HepG2 (cell line): ENCODE results near the gene PIEZO2. TPM values are rescaled to one million over a fixed set of nuclear protein-coding genes. Genes with fewer than 3 reads are reported as not detected.

Experiments used
- ATAC-seq: fragments of 200-7000 bp; cut with Tn5 transposase; 3 replicates; pipeline ENCODE4 v1.9.1; 2020; ENCODE audit warnings: mild to moderate bottlenecking, moderate library complexity
- BruUV-seq: library from RNA; stranded (reverse); fragments of 400-500 nt; replicated peaks from 2 replicates; lab custom pipeline; 2021; lab: Mats Ljungman, UMichigan
- CTCF ChIA-PET: fragments of 300-600 bp; formaldehyde crosslinking; extraction: SDS; loops from one replicate; lab custom pipeline; 2021; ENCODE audit warnings: low total read pairs, inconsistent platforms, low intra/inter-chr PET ratio; lab: Yijun Ruan, JAX
- POLR2A ChIA-PET: fragments of 350-600 bp; sonication (Branson Sonifier 250); formaldehyde crosslinking; loops from one replicate; lab custom pipeline; 2020; ENCODE audit warnings: antibody characterized with exemption, inconsistent platforms; lab: Yijun Ruan, JAX
- DNase-seq: peaks from one replicate; pipeline ENCODE4 v3.0.0-alpha.2; 2015; ENCODE audit warnings: low spot score
- FAIRE-seq: peaks from 3 replicates; lab custom pipeline; 2011; peaks lifted over from hg19 to GRCh38; lab: Jason Lieb, UNC
- H2AFZ ChIP-seq: one replicate; pipeline ENCODE4 v1.6.1; 2011; ENCODE audit warnings: low read length, inconsistent platforms
- H3K27ac ChIP-seq: fragments of 300-600 bp; 3 replicates; pipeline ENCODE4 v1.8.0; 2011; ENCODE audit warnings: mixed run types, mild to moderate bottlenecking, mixed read lengths, low read length, inconsistent platforms; ENCODE audit not compliant: insufficient read depth; ENCODE audit errors: extremely low read length
- H3K27me3 ChIP-seq, 2 experiments: fragments of 200-600 bp in 1 of 2; 2 replicates in 1 of 2; 3 replicates in 1 of 2; pipeline versions ENCODE4 v1.6.0 to v1.8.0; 2011; ENCODE audit warnings: low read length in 2 of 2, mild to moderate bottlenecking in 2 of 2, moderate library complexity in 2 of 2, inconsistent platforms in 1 of 2; ENCODE audit not compliant: insufficient read depth in 2 of 2, control insufficient read depth in 1 of 2
- H3K36me3 ChIP-seq, 2 experiments: fragments of 200-600 bp in 1 of 2; replicated peaks in 1 of 2; 2 replicates in 1 of 2; 3 replicates in 1 of 2; pipeline versions ENCODE4 v1.5.1 to v1.8.0; 2011; ENCODE audit warnings: low read length in 2 of 2, inconsistent platforms in 1 of 2; ENCODE audit not compliant: insufficient read depth in 2 of 2, control insufficient read depth in 1 of 2
- H3K4me1 ChIP-seq: 2 replicates; pipeline ENCODE4 v1.5.1; 2012; ENCODE audit warnings: low read length, inconsistent platforms; ENCODE audit not compliant: insufficient read depth
- H3K4me2 ChIP-seq: 2 replicates; pipeline ENCODE4 v1.6.0; 2011; ENCODE audit warnings: low read depth, low read length, inconsistent platforms
- H3K4me3 ChIP-seq, 3 experiments: fragments of 200-600 bp in 1 of 3; sonication (generic), shearing (Covaris generic) in 1 of 3; replicated peaks in 1 of 3; 2 replicates each; pipeline ENCODE4 v1.5.1; 2011 to 2016; ENCODE audit warnings: low read length in 3 of 3, inconsistent platforms in 2 of 3, low read depth in 2 of 3, mild to moderate bottlenecking in 2 of 3, control low read depth in 1 of 3, mixed read lengths in 1 of 3; ENCODE audit not compliant: insufficient read depth in 1 of 3
- H3K79me2 ChIP-seq: one replicate; pipeline ENCODE4 v1.6.1; 2011; ENCODE audit warnings: low read length, inconsistent platforms; ENCODE audit not compliant: insufficient read depth
- H3K9ac ChIP-seq: 2 replicates; pipeline ENCODE4 v1.6.0; 2011; ENCODE audit warnings: mild to moderate bottlenecking, low read depth, low read length, inconsistent platforms; ENCODE audit not compliant: insufficient read depth
- H3K9me3 ChIP-seq: 2 replicates; pipeline ENCODE4 v1.5.1; 2012; ENCODE audit warnings: mild to moderate bottlenecking, low read length
- H4K20me1 ChIP-seq: 2 replicates; pipeline ENCODE4 v1.6.0; 2011; ENCODE audit warnings: inconsistent platforms, mild to moderate bottlenecking, low read length, moderate library complexity; ENCODE audit not compliant: insufficient read depth
- ARNT2 ChIP-seq: sonication (generic); formaldehyde crosslinking; IDR thresholded peaks from 2 replicates; pipeline ENCODE4 v1.8.0; 2022; ENCODE audit warnings: mild to moderate bottlenecking, low read depth, missing genetic modification reagents, moderate library complexity
- ATF6 ChIP-seq: sonication (generic); formaldehyde crosslinking; conservative IDR thresholded peaks from 2 replicates; pipeline ENCODE4 v1.4.0; 2020; ENCODE audit warnings: missing genetic modification reagents
- DNMT1 ChIP-seq: sonication (generic); formaldehyde crosslinking; IDR thresholded peaks from 2 replicates; pipeline ENCODE4 v1.5.1; 2020; ENCODE audit warnings: mild to moderate bottlenecking, missing genetic modification reagents
- ELF4 ChIP-seq: sonication (generic); formaldehyde crosslinking; IDR thresholded peaks from 2 replicates; pipeline ENCODE4 v1.5.0; 2020; ENCODE audit warnings: missing genetic modification reagents, mild to moderate bottlenecking, moderate library complexity, borderline replicate concordance
- GTF3A ChIP-seq: sonication (generic); formaldehyde crosslinking; conservative IDR thresholded peaks from 2 replicates; pipeline ENCODE4 v1.4.0; 2020; ENCODE audit warnings: mild to moderate bottlenecking, missing genetic modification reagents
- MAX ChIP-seq: IDR thresholded peaks from 2 replicates; pipeline ENCODE4 v1.6.1; 2012; ENCODE audit warnings: inconsistent platforms
- MIXL1 ChIP-seq: IDR thresholded peaks from 2 replicates; pipeline ENCODE4 v1.6.1; 2016
- NFKB2 ChIP-seq: sonication (generic); formaldehyde crosslinking; IDR thresholded peaks from 2 replicates; pipeline ENCODE4 v1.4.0; 2020; ENCODE audit warnings: missing genetic modification reagents, borderline replicate concordance
- PTBP1 ChIP-seq: fragments of 200-400 bp; formaldehyde crosslinking; IDR thresholded peaks from 2 replicates; pipeline ENCODE4 v1.6.1; 2018; ENCODE audit warnings: low read length, low read depth; ENCODE audit not compliant: poor library complexity, severe bottlenecking
- RBM39 ChIP-seq: fragments of 200-400 bp; formaldehyde crosslinking; IDR thresholded peaks from one replicate; pipeline ENCODE4 v1.6.1; 2018; ENCODE audit warnings: antibody characterized with exemption, mild to moderate bottlenecking, low read depth, low read length; ENCODE audit not compliant: poor library complexity, severe bottlenecking
- TARDBP ChIP-seq: sonication (generic); formaldehyde crosslinking; IDR thresholded peaks from 2 replicates; pipeline ENCODE4 v1.8.0; 2022; ENCODE audit warnings: mild to moderate bottlenecking, missing genetic modification reagents
- ZNF124 ChIP-seq: sonication (generic); formaldehyde crosslinking; IDR thresholded peaks from 2 replicates; pipeline ENCODE4 v1.4.0; 2020; ENCODE audit warnings: missing genetic modification reagents
- ZNF775 ChIP-seq: sonication (generic); formaldehyde crosslinking; IDR thresholded peaks from 2 replicates; pipeline ENCODE4 v1.4.0; 2020; ENCODE audit warnings: missing genetic modification reagents, mild to moderate bottlenecking, moderate library complexity, borderline replicate concordance
- WGBS: methylation state at CpG from one replicate; pipeline ENCODE4 v1.1.6; 2017; ENCODE audit warnings: low lambda C conversion rate; 5-methylcytosine and 5-hydroxymethylcytosine counted together
- in situ Hi-C: cut with HindIII; loops from 2 replicates; pipeline ENCODE4 v1.10.0; 2017; ENCODE audit warnings: low pct_unique_long_range_greater_than_20kb; ENCODE audit not compliant: extremely low pct_ligation_motif_present
- intact Hi-C: fragments of 100-400 bp; cut with micrococcal nuclease; formaldehyde crosslinking; loops from one replicate; pipeline ENCODE4 v1.10.0; 2022; ENCODE audit not compliant: unreplicated experiment
- polyA plus RNA-seq, 8 experiments: library from polyadenylated mRNA; depleted of rRNA in 3 of 8; stranded (reverse) in 7 of 8; unstranded in 1 of 8; fragments of >200 nt; fragmentation: Illumina TruSeq in 4 of 8; extraction: Trizol in 4 of 8; gene quantifications; 2 replicates each; pipeline versions ENCODE4 v1.2.1 to v1.2.3, GENCODE V29; 2011 to 2016; ENCODE audit warnings: low read depth in 4 of 8, missing spikeins in 1 of 8, mixed read lengths in 1 of 8; ENCODE audit not compliant: insufficient read depth in 1 of 8
- total RNA-seq, 5 experiments: library from RNA; depleted of rRNA; stranded (reverse); fragments of >200 nt; fragmentation: Illumina TruSeq; extraction: Trizol; gene quantifications; 2 replicates each; pipeline ENCODE4 v1.2.3, GENCODE V29; 2016; ENCODE audit warnings: low read depth in 1 of 5
- TF ChIP-seq, protein P1 (sequence below): sonication (generic); formaldehyde crosslinking; IDR thresholded peaks from 2 replicates; pipeline ENCODE4 v1.8.0; 2022; ENCODE audit warnings: mild to moderate bottlenecking, missing genetic modification reagents

PIEZO2 gene
- total and polyA plus RNA-seq, 2 of the 13 experiments (the other 11 are each of a cell fraction or from before 2014, with no cell fraction given), result 15.2 to 27.2 TPM

DNA sequence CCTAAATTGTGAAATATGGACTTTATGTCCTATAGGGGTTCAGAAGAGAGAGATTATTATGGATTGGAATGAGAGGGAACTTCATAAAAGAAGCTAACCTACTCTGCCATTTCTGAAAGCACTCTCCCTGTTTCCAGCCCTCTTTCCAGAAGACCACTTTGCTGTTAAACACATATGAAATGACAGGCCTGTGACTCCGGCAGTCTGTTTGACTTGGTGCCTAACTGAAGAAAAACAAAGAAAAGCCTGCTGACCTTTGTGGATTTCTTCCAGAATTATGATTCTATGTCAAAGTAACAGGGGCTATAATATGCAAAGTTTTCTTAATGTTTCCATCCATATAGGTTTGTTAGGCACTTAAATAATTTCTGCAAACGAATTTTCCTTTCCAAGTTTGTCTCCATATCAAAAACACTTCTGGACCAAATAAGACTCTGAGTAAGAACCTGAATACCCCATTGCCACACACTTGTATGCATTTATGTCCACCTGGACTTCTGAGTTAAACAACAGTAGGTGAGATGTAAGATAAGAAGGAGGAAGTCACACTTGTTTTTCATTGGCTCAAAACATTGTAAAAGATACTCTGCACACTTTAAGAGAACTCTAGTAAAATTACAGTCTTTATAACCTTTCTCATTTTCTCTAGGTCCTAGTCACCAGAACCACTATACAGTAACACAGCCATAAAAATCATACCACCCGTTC is 111.7 kb downstream of the PIEZO2 start:
- no peak overlapping the region for H3K27ac ChIP-seq
- no peak for FAIRE-seq
- 51% methylated on average over 3 of the region's 3 CpGs for WGBS
- in situ Hi-C loops, result no loop called here
- no TSS peak for BruUV-seq
- intact Hi-C loops, result no loop called here
- H3K4me2 ChIP-seq, result no peak overlapping the region
- H2AFZ ChIP-seq, result no peak overlapping the region
- H3K9ac ChIP-seq, result no peak overlapping the region
- no peaks in the 10 kb centered on the region for H3K27me3 ChIP-seq
- H3K4me3 ChIP-seq, result no peak overlapping the region
- no peak for ATAC-seq
- no peaks in the 10 kb centered on the region for H3K36me3 ChIP-seq
- no peaks in the 10 kb centered on the region for H4K20me1 ChIP-seq
- ChIA-PET POLR2A (interaction anchor here (1.0 kb wide), 1 partner anchor 32 kb away, joined by 4 read pairs; no protein-coding TSS in a partner anchor), CTCF (no interaction called here)
- TF ChIP-seq NFKB2 (CRISPR knock-in tag) (no peak), DNMT1 (CRISPR knock-in tag) (no peak)
- DNase-seq, result no peak
- peaks cover 69% of the 10 kb centered on the region for H3K4me1 ChIP-seq
- H3K9me3 ChIP-seq, result no peaks in the 10 kb centered on the region
- H3K79me2 ChIP-seq, result peaks cover 3% of the 10 kb centered on the region

DNA sequence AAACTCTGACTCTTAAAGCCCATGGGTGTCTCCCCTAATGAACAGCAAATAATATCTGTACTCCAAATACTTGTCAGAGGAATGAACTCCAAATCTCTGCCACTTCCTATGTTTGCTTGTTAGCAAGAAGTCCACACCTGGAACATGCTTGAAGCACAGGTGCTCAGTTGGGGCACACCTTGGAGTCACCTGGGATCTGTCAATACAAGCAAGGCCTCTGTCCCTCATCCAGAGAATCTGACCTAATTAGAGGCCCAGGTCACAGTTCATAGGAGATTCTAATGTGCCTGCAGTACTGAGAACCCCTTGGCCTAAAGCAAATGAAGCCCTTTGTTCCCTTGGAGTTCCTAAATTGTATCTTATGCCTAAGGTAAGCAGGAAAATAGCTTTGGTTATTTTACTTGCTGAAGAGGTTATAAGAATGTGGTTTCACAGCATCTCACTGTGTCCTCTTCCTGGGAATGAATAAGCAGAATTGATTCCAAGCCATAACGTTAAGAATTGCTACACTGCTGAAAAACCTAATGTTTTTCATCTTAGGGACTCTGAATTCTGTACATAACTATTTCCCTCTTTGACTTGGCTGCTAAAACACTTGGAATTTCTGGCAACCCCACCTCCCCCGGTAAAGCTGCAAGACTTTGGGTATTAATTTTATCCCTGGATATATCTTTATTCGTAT is 113.4 kb downstream of the PIEZO2 start:
- H3K4me1 ChIP-seq, result peaks cover 55% of the 10 kb centered on the region
- no peak for ATAC-seq
- no peak overlapping the region for H2AFZ ChIP-seq
- intact Hi-C loops, result no loop called here
- in situ Hi-C loops, result no loop called here
- FAIRE-seq, result peak; percentile 15
- peaks cover 3% of the 10 kb centered on the region for H3K79me2 ChIP-seq
- POLR2A ChIA-PET, result no interaction called here
- no peak overlapping the region for H3K27ac ChIP-seq
- no peaks in the 10 kb centered on the region for H3K36me3 ChIP-seq
- no peak overlapping the region for H3K4me2 ChIP-seq
- H4K20me1 ChIP-seq, result no peaks in the 10 kb centered on the region
- H3K4me3 ChIP-seq, result no peak overlapping the region
- CTCF ChIA-PET, result no interaction called here
- H3K27me3 ChIP-seq, result no peaks in the 10 kb centered on the region
- 72% methylated on average over 3 of the region's 3 CpGs for WGBS
- BruUV-seq, result no TSS peak
- no peak for DNase-seq
- no peak overlapping the region for H3K9ac ChIP-seq
- no peaks in the 10 kb centered on the region for H3K9me3 ChIP-seq
- TF ChIP-seq ZNF124 (no peak), ZNF775 (CRISPR knock-in tag) (no peak), MAX (no peak), GTF3A (no peak), MIXL1 (no peak), ELF4 (CRISPR knock-in tag) (no peak), RBM39 (no peak), PTBP1 (no peak), ATF6 (CRISPR knock-in tag) (no peak), TARDBP (CRISPR knock-in tag) (no peak), ARNT2 (CRISPR knock-in tag) (no peak)
- TF ChIP-seq, protein P1, sequence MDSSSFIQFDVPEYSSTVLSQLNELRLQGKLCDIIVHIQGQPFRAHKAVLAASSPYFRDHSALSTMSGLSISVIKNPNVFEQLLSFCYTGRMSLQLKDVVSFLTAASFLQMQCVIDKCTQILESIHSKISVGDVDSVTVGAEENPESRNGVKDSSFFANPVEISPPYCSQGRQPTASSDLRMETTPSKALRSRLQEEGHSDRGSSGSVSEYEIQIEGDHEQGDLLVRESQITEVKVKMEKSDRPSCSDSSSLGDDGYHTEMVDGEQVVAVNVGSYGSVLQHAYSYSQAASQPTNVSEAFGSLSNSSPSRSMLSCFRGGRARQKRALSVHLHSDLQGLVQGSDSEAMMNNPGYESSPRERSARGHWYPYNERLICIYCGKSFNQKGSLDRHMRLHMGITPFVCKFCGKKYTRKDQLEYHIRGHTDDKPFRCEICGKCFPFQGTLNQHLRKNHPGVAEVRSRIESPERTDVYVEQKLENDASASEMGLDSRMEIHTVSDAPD (CRISPR knock-in tag), result no peak
